Stimulated activated CD8-positive, alpha-beta memory T cell treated with anti-CD3 and anti-CD28 coated beads, Interleukin-4, amount 100 ng/mL, for 48 hours (primary cell): ENCODE data around the gene KCND3.

Experiments
- DNase-seq: peaks from one replicate; pipeline ENCODE4 v3.0.0-alpha.2; 2020

The KCND3 gene

DNA sequence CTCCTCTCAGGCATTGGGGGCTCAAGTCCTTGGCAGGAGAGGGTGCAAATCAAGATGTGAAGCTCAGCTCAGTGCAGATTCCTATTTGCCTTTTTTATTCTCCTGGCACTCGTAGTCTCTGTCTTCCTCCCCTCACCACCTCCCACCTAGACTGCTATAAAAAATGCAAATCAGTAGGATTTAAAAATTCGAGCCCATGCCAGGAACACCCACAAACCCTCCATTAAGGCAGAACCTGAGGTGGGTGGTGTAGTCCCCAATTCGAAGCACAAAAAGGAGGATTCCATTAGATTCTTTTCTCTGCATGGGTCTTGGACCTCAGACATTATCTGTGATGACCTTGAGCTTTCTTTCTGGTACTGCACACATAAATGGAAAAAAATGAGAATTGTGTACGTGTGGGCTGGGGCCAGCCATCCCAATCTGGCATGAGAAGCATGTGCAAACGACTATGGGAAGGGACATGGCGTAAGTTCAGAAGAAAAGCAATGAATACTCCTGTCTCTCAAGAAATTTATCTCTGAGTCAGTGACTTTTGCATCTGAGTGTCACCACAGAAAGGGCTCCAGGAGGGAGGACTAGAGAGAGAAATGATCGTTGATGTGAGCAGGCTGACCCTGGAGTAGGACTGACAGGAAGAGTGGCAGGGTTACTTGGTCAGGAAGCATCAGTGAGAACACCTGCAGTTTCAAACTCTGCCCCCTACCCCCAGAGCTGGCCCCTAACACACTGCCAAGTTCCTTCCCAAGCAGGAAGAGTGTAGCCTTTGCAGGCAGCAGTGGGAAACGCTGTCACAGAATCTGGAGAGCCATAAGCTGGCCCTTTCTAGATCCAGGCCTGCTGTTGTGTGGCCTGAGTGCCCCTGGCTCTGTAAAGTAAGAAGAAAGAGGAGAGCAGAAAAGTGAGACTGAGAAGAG, 252.0 kb downstream of the KCND3 start:
- peak; percentile 21 for DNase-seq

DNA sequence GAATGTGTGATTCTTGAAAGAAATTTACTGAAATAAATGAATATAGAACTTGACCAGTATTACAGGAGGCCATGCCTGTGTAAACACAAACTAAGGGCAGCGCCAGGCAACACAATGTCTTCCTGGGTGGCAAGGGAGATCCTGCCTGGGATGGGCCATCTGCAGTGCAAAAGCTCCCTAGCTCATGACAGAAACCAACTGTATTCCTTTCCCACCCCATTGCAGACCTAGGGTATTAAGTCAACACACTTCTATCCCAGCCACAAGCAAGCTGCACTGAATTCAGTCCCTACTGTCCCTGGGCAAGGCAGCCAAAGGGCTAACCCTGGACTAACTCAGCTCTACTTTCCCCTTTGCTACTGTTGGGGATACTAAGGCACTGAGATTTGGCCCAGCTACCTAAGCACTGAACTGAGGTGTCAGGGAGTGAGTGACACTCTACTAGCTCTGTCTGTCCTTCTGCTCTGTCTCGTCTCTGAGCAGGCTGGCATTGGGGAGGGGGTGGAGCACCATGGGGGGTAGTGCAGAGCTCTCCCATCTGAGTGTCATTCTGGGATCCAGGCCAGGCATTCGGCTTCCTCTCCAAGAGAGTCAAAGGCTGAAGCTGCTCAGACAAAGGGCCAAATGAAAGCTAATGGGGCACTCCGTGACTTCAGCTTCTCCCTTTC, 252.8 kb downstream of the KCND3 start:
- DNase-seq, result peak; percentile 16

DNA sequence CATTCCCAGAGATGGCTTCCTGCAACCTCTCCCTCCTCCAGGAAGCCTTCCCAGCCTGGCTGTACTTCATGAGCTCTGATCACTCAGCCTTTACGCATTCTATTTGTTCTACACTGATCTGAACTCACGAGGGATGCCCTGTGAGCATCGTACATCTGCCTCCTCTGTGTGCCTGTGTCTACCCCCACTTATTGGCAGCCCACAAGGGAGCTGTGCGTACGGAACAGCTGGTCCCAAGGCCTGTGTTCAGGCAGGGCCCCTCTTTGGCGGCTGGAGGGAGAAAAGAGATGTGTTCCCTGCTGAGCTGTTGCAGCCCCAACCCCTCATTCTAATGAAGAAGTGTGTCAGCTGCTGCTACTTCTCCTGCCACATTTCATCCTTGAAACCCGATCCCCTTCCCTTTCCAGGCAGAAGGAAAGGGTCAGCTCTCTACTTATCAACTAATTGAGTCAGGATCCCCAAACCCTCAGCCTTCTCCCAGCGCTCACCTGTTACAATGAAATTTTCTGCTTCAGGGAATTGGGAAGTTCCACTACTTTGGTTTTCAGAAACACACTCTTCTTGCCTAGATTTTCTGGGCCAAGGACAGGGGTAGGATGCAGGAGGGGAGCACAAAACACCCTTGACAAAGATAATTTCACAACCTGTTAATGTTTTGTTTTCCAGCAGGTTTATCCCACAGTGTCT, 253.5 kb downstream of the KCND3 start:
- DNase-seq, result peak; percentile 14

DNA sequence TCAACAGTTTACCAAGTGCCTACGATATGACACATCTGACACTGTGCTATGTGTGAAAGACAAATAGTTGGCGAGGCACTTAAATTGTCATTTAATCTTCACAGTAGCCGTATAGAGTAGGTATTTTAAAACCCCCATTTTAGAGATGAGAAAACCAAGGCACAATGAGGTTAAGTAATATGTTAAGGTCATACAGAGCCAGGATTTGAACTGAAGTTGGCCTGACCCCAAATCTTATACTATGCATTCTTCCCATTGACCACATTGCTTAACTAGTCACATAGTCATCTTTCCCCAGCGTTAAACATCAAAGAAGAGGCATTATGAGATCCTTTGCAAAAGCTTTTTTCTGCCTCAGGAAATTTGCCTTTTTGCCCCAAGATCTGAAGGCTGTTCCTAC, 254.1 kb downstream of the KCND3 start:
- no peak for DNase-seq

DNA sequence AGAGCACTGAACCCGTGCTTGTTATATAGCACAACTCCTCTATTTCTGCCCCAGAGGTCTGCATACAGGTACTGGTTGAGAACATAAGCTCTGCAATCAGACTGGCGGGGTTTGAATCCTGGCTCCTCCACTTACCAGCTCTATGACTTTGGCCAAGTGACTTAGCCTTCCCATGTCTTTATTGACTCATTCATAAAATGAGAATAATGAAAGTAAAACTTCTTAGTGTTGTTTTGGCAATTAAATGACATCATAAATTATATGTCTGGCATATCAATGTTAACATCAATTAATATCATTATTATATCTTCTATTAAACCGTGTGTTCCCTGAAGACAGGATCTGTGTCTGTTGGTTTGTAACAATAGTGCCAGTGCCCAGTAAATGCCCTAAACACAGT, 254.6 kb downstream of the KCND3 start:
- DNase-seq, result no peak

DNA sequence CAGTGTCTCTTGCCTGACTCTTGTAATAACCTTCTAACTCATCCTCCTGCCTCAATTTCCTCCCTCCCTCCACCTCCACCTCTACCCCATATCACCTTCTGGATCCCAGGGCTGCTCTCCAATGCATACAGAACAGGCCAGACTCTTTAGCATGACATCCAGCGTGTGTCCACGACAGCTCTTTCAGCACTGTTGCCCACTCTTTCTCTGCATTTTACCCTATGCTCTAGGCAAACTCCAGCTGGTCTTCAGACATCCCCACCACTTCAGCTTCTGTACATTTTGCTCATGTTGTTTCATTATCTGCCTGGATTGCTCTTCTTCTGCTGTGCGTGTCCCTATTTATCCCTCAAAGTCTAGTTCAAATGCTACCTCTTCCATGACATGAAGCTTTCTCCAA, 255.0 kb downstream of the KCND3 start:
- DNase-seq, result no peak

DNA sequence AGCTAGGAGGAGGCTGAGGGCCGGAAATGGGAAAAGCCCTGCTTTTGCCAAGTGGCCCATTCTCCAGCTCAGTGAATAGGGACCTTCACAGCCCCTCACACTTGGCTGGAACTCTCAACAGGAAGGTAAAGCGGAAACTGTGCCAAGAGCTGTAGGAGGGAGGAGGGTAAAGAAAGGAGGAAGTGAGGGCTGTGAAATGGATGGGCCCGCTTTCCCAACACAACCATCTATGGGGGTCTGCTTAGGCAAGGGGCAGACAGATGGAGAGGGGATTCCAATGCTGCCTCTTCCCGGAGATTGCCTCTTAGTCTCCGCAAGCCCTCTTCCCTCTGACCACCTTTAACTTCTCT, 255.5 kb downstream of the KCND3 start:
- no peak for DNase-seq

DNA sequence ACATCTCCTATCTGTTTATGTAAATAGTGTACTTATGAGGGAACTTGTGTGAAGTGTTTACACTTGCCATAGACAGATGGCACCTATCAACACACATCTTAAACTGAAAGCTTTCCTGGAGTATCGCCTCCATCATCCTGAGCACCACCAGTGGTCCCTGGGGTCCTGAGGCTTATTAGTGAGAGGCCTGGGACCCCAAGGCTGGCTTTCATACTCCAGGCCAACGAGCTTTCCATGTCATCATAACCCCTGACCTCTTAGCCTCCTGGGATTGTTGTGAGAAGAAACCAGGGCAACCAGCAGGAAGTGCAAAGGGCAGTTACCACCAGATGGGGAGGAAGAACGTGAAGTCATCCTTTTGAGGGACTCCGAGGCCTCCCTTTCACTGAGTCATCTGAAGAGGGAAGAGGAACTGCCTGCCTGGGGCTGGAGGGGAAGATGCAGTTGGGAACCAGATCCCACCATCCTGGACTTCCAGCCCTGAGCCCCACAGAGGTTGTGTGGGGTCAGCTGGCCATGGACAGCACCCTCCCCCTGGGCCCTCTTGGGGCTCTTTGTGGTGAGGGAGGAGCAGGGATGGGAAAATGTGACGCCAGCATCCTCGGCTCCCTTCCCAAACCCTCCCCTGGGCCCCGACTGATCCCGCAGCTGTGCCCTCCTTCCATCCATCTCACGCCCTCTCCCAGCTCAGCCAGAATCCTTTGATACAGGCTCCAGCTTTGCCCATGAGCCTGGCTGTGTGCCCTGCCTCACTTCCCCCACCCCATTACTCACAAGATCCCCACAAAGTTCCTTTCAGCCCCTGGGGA, 256.1 kb downstream of the KCND3 start:
- DNase-seq, result peak; percentile 11

DNA sequence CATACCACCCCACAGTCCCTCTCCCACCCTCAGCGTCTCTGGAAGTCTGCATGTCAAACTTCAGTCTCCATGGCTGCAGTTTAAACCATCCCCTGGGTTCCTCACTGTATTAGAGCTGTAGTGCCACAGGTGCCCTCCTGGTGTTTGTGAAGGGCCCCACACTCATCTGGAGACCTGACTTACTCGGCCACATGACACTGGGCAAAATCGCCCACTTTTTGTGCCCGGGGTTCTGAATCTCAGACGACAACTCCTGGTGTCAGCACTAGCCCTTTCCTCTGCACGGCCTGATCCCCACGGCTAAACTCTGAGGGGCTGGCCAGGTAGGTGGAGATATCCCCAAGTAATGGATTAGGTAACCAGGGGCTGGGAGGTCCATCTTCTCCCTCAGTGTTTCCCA, 256.8 kb downstream of the KCND3 start:
- peak; percentile 9 for DNase-seq

DNA sequence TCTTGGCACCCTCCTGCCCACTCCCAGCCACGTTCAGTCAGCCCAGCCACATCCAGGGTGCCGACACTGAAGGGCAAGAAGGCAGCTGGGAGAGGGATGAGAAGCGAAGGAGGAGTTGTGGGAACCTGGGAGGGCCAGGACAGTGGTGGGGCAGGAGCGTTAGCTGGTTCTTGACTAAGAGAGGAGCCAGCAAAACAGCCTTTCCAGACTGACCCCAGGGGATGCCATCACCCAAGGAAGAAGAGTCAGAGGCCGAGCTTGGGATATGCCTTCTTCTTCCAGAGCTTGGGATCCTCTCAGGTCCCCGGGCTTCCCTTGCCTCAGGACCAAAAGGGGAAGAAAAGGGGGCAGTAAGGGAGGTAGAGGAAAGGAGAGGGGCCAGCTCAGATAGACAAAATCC, 257.5 kb downstream of the KCND3 start:
- DNase-seq, result no peak

DNA sequence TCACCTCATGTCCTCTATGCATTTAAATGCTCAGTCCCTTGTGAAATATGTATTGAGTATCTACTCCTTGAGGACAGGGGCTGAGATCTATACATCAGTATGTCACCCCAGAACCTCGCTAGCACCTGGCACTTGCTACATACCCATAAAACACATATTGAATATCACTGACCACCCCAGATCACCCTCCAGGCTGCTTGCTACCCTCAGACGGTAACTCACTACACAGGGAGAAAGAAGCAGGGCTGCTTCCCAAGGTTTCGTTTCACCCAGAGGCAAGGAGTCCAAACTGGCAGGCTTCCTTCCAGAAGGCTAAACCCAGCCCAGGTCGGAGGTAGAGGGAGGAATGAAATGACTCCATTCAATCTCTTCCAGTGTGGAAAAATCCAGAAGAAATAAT, 258.8 kb downstream of the KCND3 start:
- DNase-seq, result no peak

DNA sequence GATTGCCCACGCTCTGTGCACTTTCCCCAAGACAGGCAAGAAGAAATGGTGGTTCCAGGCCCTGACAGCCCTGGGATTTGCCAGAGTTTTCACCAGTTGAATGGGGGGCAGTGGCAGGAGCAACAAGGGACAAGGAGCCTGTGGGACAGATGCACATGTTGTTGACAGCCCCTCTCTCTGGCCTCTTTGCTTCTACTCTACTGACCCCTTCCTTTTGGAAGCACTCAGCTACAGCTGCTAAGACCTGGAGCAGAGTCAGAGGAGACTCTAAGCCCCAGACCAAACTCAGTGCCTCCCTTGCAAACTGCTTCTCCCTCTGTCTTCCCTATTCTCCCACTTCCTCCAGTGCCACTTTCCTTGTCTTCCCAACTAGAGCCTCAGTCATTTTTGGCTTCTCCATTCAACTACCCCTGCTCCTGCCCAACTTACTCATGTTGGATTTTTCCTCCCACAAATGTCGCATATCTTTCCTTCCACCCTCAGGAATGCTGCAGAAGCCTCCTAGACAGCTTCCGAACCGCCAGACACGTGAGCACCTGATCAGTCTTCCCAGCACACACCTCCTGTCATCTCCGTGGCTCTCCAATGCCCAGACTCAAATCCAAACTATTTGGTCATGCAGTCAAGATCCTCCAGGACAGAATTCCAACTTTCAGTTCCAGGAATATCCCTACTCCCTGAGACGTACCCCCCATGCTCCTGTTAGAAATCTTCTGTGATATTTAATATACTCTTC, 259.4 kb downstream of the KCND3 start:
- DNase-seq, result no peak

DNA sequence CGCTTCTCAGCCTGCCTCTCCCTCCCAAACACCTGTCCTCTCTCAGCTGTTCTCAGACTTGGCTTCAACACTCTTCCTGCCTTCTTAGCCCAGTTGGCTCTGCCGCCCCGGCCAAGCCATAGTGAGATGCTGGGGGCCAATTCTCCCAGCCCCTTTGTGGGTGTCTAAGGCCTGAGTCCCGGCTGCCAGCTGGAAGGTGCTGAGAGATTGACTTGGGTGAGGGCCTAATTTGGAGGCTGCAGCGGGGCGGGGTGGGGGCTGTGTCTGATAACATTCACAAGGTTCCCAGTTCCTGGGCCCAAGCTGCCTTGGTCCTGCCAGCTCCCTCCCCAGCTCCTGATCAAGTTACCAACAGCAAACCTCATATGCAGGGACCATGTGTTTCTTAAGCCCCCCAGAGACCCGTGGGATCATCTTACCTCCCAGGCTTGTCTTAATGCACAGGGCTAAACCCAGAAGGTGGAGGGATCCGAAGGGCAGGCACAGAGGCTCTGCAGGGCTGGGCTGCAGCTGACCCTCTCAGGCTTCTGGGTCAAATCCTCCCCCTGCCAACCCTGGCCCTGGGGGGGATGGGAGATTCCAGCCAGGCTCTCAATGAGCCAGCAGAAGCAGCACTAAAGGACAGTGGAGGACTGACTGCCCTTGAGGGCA, 260.1 kb downstream of the KCND3 start:
- DNase-seq, result no peak

DNA sequence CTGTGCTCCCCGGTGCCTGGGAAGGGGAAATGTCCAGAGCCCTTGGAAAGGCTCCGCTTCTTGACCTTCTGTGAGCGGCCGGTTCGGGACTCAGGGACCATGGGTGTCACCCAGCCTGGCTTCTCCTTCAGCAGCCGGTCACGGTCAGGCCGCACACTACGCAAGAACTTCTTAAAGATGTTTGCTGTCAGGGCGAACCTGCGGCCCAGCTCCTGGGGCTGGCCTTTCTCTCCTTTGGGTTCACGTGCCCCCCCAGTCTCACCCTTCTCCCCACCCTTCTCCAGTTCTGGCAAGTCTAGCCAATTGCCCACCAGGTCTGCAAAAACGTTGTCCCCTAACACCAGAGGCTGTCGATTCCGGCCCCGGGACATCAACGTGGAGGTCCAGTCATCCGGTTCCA, 262.4 kb downstream of the KCND3 start:
- peak; percentile 14 for DNase-seq

DNA sequence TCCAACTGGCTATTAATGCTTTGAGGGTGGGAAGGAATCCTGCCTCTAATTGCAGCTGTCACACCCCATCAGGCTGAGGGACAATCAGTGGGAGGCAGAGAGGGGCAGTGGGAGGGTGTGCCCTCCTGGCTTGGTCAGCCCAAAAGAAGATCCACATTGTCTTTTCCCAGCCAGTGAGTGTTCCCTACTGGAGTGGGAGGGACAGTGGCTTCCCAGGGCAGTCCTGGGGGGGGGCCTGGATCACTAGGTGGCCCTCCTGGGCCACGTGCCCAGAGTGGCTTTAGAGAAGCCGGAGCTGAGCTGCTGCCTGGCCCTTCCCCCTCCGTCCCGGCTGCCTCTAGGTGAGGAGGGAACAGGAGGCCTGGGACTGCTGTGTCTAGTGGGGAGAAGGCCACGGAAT, 264.3 kb downstream of the KCND3 start:
- DNase-seq, result no peak

DNA sequence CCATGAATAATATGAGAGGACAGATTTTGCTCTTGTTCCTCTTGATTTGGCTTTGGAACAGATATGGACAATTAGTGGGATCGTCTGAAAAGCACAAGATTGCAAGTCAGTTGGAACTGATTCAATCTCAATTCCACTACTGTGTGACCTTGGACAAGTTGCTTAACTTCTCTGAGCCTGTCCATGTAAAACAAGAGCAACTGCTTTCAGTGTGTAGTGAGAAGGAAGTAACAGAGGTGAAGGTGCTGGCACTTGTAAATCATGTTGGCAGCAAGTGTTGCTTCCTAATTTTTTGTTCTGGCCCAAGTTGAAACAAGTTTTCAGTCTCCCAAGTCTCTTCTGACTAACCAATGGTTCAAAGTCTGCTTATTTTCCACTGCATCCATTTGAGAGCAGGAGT, 265.6 kb downstream of the KCND3 start:
- DNase-seq, result no peak

DNA sequence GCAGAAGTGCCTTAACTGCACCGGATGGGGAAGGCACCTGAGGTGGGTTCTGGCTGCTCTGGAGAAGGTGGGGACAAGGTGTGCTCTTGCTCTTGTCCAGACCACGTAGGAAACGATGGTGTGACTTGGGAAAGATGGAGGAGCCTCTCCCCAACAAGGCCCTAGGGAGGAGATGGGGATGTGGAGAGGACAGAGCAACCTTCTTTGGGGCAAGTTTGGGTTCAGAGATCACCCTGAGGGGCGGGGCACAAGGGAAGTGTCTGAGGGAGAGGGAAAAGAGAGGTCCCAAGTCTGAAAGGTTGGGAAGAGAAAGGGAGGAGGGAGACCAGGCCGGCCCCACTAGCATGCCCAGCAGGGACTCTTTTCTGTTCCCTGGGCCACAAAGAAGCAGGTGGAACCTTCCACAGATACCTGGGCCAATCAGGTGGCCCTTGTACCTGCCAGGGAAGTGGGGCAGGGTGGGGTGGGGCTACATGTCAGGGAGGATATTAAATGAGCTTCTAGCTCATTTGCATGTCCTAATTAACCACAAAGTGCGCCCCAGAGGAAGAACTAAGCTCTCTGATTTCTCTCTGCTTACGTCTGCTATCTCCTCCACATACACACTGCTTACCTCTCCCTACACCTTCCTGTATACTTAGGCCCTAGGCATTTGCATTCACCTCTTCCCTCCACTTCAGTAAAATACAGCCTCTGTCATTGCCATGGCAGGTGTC, 266.2 kb downstream of the KCND3 start:
- no peak for DNase-seq

DNA sequence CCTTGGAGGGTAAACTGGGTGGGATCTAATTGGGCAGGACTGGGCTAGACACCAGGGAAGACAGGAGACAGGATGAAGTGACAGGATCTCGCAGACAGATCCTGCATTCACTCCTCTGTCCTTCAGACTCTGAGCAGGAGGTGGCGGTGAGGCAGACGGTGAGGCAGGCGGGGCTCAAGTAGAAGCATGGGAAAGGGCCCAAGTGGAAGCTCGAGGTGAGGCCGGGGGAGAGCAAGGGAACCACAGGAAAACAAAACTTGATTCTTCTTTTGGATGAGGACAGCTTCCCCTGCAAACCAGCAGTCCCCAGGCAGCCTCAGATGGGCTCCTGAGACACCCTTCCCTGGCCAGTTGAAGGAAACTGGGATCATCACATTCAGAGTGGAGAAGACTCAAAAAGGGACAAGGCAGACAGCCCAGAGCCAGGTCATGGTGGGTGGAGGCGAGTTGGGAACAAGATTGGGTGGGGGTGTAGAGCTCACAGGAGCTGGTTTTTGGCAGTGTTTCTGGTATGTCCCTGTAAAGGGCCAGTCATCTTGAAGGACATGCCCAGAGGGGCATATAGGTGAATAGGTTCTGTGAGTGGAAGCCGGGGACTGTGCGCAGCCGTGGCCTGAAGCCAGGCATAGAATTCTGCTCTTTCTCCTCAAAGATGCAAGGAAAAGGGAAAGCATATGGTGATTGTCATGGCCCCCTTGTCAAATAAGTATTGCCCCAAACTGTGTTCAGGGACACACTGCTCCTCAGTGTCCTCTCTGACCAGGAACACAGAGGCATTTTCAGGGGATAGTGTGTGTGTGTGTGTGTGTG, 268.3 kb downstream of the KCND3 start:
- no peak for DNase-seq
